ENCODE measurements around the gene CERK. TPM values are rescaled to one million over a fixed set of nuclear protein-coding genes. Genes with fewer than 3 reads are reported as not detected.
A peak's percentile ranks its signal among the peaks of the same experiment; 100 is the strongest.

CERK gene
- total RNA-seq, 1 experiment from 2014 or later = 11.6 TPM

DNA sequence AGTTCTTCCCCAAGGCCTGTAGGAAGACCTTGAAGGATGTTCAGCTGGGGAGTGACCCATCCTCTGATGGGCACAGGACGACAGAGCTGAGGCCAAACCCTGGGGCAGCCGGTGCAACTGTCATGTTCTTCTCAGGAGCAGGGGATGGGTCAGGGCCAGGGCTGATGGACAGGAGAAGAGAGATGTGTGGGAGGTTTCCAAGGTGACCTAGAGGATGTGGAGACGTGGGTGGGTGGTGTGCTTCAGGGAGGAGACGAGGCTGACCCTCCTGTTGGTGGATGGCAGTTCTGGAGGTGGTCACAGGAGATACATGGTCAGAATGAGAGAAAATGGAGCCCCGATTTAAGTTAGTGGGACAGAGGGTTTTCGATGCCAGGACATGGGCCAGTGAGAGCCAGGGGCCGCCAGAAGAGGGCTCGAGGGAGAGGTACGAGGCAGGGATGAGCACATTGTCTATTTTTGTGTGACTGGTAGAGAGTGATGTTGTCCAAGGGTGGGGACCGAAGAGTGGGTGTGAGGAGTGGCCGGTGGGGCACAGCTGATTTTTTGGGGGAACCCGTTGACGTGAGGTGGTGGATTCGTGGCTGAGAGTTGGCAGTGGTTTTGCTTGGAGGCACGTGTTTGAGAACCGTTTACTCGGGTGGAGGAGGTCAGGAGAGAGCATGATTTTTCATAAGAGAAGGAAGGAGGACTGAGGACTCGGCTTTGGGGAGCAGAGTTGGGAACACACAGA, 39.0 kb upstream of the CERK start:
- no TSS peak for BruUV-seq (replicated peaks)
- H3K4me3 Mint-ChIP-seq (ENCODE audit: unreplicated experiment) = no peak overlapping the region

DNA sequence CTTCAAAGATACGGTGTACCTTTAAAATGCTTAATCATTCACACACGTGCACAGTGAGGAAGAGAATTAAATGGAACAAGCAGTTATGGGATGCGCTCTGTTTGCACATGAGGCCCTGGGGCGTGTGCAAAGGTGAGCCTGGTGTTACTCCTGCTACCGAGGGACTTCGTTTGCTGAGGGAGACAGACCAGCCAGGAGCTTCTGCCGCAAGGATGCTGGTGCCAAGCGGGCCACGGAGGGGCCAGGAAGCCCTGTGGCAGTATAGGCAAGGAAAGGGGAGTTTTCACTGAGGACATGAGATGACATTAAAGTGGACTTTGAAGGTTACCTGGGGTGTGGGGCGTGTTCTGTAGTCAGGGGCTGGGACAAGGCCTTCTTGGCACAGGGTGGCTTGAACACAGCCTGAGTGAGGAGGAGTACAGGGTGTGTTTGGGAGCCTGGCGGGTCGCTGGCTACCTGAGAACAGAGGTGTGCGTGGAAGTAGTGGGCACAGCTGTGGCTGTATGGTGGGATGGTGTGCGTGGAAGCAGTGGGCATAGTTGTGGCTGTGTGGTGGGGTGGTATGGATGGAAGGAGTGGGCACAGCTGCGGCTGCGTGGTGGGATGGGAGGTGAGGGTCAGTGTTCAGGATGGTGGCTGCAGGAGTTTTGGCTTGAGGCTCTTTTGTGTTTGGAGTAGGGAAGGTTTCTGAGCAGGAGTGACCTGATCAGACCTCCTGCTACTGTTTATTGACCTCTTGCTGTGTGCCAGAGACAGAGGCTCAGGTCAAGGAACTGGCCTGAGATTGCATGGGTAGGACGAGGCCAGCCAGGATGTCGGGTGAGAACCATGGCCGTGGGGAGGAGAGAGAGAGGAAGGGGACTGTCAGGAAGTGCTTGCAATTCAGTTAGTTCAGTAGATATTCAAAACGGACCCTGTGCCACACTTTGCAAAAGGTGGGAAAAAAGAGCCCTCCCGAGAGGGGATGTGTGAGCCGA, 38.1 kb upstream of the CERK start:
- peak overlapping the region; percentile 85 for H3K27ac Mint-ChIP-seq (ENCODE audit: low read depth, unreplicated experiment)
- no TSS peak for BruUV-seq (replicated peaks)
- peaks cover 34% of the 10 kb centered on the region for H3K36me3 Mint-ChIP-seq (ENCODE audit: insufficient read depth, unreplicated experiment)
- no peaks in the 10 kb centered on the region for H3K27me3 Mint-ChIP-seq (ENCODE audit: insufficient read depth, unreplicated experiment)
- ChIA-PET POLR2A (interaction anchor here (0.7 to 5.9 kb wide), 2 partner anchors 14 to 378 kb away, joined by 3 to 109 read pairs; partner anchors contain the start of gene TBC1D22A), CTCF (interaction anchor here (0.8 to 4.3 kb wide), 6 partner anchors 14 to 27 kb away, joined by 4 to 41 read pairs (median 17); partner anchors contain the start of gene TBC1D22A)
- no peak for DNase-seq (ENCODE audit: unreplicated experiment)
- peaks cover 29% of the 10 kb centered on the region for H3K4me1 Mint-ChIP-seq (ENCODE audit: insufficient read depth, unreplicated experiment)
- intact Hi-C loops (cut with micrococcal nuclease) = no loop called here
- TF ChIP-seq, protein P1, sequence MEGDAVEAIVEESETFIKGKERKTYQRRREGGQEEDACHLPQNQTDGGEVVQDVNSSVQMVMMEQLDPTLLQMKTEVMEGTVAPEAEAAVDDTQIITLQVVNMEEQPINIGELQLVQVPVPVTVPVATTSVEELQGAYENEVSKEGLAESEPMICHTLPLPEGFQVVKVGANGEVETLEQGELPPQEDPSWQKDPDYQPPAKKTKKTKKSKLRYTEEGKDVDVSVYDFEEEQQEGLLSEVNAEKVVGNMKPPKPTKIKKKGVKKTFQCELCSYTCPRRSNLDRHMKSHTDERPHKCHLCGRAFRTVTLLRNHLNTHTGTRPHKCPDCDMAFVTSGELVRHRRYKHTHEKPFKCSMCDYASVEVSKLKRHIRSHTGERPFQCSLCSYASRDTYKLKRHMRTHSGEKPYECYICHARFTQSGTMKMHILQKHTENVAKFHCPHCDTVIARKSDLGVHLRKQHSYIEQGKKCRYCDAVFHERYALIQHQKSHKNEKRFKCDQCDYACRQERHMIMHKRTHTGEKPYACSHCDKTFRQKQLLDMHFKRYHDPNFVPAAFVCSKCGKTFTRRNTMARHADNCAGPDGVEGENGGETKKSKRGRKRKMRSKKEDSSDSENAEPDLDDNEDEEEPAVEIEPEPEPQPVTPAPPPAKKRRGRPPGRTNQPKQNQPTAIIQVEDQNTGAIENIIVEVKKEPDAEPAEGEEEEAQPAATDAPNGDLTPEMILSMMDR (IDR thresholded peaks at IDR 0.05; ENCODE audit: unreplicated experiment) = no peak
- no peaks in the 10 kb centered on the region for H3K9me3 Mint-ChIP-seq (ENCODE audit: unreplicated experiment)
- no peak overlapping the region for H3K4me3 Mint-ChIP-seq (ENCODE audit: unreplicated experiment)

More for the DNA sequence above, 39.0 kb upstream of the CERK start:
- Mint-ChIP-seq H3K27ac (ENCODE audit: low read depth, unreplicated experiment) (peak overlapping the region; percentile 7), H3K4me1 (ENCODE audit: insufficient read depth, unreplicated experiment) (peaks cover 29% of the 10 kb centered on the region), H3K27me3 (ENCODE audit: insufficient read depth, unreplicated experiment) (no peaks in the 10 kb centered on the region), H3K36me3 (ENCODE audit: insufficient read depth, unreplicated experiment) (peaks cover 39% of the 10 kb centered on the region), H3K9me3 (ENCODE audit: unreplicated experiment) (no peaks in the 10 kb centered on the region)
- TF ChIP-seq, protein P1 (IDR thresholded peaks at IDR 0.05; ENCODE audit: unreplicated experiment) = no peak
- ChIA-PET CTCF (interaction anchor here (1.0 to 1.7 kb wide), 2 partner anchors 17 to 22 kb away, joined by 3 to 9 read pairs; no protein-coding TSS in a partner anchor), POLR2A (interaction anchor here (2.0 kb wide), 1 partner anchor 15 kb away, joined by 8 read pairs; the partner anchor contains the start of gene TBC1D22A)
- intact Hi-C loops (cut with micrococcal nuclease) = no loop called here
- no peak for DNase-seq (ENCODE audit: unreplicated experiment)

DNA sequence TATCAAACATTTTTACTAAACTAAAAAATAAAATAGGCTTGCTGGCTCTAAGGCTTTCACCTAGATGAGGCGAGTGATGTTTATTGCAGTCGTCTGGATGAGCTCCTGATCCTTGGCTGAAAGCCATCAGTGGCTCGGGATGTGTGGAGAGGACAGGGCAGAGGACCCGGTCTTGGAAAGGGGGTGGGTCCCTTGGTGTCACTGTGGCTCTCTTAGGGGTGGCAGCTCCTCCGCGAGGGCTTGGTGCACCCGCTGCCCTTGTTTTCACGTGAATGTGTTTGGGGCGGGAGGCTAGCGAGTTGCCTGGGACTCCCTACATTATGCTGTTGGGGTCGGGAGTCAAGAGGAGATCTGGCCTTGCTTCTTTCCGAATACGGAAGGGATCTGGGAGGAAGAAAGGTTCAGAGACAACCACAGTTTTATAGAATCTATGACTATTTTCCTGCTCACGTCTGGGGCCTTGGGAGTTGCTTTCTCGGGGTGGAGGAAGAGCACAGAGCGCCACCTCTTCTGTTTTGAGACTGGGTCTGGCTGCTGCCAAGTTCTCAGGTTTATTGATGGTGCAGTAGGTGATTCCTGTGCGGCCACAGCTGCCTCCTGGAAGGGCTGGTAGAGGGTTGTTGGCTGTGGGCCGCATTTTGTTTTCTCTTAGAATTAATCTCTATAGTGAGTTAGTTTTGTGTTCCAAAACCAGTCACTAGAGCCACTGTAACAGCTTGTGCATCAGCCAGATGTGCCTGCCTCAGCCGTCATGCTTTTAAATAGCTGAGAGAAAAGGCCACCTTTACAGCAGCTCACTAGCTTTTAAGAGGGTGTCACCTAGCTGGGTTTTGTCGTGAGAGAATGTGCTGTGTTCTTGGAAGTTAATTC, 37.2 kb upstream of the CERK start:
- no TSS peak for BruUV-seq (replicated peaks)
- no peaks in the 10 kb centered on the region for H3K27me3 Mint-ChIP-seq (ENCODE audit: insufficient read depth, unreplicated experiment)
- H3K36me3 Mint-ChIP-seq (ENCODE audit: insufficient read depth, unreplicated experiment) = peaks cover 30% of the 10 kb centered on the region
- intact Hi-C loops (cut with micrococcal nuclease) = no loop called here
- POLR2A ChIA-PET = interaction anchor here (0.5 to 5.9 kb wide), 8 partner anchors 13 to 1029 kb away, joined by 3 to 109 read pairs (median 3); partner anchors contain the start of gene TBC1D22A
- peak overlapping the region; percentile 59 for H3K4me3 Mint-ChIP-seq (ENCODE audit: unreplicated experiment)
- H3K27ac Mint-ChIP-seq (ENCODE audit: low read depth, unreplicated experiment) = peak overlapping the region; percentile 85
- CTCF ChIA-PET = interaction anchor here (0.6 to 4.3 kb wide), 8 partner anchors 13 to 1718 kb away, joined by 3 to 41 read pairs (median 6); partner anchors contain the start of gene TBC1D22A
- no peak for DNase-seq (ENCODE audit: unreplicated experiment)
- H3K4me1 Mint-ChIP-seq (ENCODE audit: insufficient read depth, unreplicated experiment) = peaks cover 29% of the 10 kb centered on the region
- no peaks in the 10 kb centered on the region for H3K9me3 Mint-ChIP-seq (ENCODE audit: unreplicated experiment)
- TF ChIP-seq, protein P1 (IDR thresholded peaks at IDR 0.05; ENCODE audit: unreplicated experiment) = no peak

Data from MCF 10A (cell line).